GM12892 (cell line): ENCODE results near the gene COG7.

Experiments
- POLR2A ChIP-seq: IDR thresholded peaks from 2 replicates; pipeline ENCODE4 v1.6.1; 2011; ENCODE audit warnings: low read depth, low read length, control low read depth
- POLR2AphosphoS5 ChIP-seq: IDR thresholded peaks from 2 replicates; pipeline ENCODE4 v1.6.1; 2011; ENCODE audit warnings: low read depth, low read length, control low read depth
- TAF1 ChIP-seq: IDR thresholded peaks from 2 replicates; pipeline ENCODE4 v1.6.1; 2011; ENCODE audit warnings: low read depth, mild to moderate bottlenecking, control low read depth, low read length, borderline replicate concordance

GRCh38 chr16:23494188-23494587 lies 41.2 kb upstream of the COG7 start:
- TF ChIP-seq POLR2A, result no peak
- no peak for TF ChIP-seq POLR2AphosphoS5
- no peak for TF ChIP-seq TAF1
